ENCODE data around the gene ACSL1.

DNA sequence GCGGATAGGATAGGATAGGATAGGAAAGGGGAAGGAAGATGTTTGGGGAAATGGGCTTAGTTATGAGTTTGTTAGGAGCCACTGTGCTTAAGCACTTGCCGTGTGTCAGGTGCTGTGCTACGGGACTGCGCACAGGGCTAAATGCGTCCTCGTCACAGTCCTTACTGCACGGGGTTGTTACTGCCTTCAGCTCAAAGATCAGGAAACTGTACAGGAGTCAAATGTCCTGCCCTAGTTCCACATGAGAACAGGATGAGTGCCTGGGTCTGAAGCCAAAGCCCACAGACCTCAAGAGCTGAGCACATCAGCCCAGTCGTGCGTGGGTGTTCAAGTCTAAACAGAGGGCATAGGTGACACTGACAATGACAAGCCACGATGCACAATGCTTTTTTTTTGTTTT is 15.0 kb downstream of the ACSL1 start:
- TF ChIP-seq POLR2A (IDR thresholded peaks at IDR 0.05) (no peak), EP300 (IDR thresholded peaks at IDR 0.05) (no peak)
- TF ChIP-seq, protein P1, sequence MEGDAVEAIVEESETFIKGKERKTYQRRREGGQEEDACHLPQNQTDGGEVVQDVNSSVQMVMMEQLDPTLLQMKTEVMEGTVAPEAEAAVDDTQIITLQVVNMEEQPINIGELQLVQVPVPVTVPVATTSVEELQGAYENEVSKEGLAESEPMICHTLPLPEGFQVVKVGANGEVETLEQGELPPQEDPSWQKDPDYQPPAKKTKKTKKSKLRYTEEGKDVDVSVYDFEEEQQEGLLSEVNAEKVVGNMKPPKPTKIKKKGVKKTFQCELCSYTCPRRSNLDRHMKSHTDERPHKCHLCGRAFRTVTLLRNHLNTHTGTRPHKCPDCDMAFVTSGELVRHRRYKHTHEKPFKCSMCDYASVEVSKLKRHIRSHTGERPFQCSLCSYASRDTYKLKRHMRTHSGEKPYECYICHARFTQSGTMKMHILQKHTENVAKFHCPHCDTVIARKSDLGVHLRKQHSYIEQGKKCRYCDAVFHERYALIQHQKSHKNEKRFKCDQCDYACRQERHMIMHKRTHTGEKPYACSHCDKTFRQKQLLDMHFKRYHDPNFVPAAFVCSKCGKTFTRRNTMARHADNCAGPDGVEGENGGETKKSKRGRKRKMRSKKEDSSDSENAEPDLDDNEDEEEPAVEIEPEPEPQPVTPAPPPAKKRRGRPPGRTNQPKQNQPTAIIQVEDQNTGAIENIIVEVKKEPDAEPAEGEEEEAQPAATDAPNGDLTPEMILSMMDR (IDR thresholded peaks at IDR 0.05) = no peak

All from ovary (tissue), 3 donors.